Esophagus (tissue), 2 donors: ENCODE data around the gene TNMD. TPM values are rescaled to one million over a fixed set of nuclear protein-coding genes. Genes with fewer than 3 reads are reported as not detected.
"Not testable (repeated sequence)": the region's sequence is repeated elsewhere in the genome, so short reads cannot be mapped to it uniquely, and the experiment has no call there.

Experiments
- H3K27ac ChIP-seq, 2 donors: one replicate each; pipeline ENCODE4 v1.5.1; 2013; ENCODE audit warnings: low read depth in 2 of 2, mild to moderate bottlenecking in 2 of 2, inconsistent platforms in 1 of 2, low read length in 1 of 2, moderate library complexity in 1 of 2
- H3K27me3 ChIP-seq, 2 donors: one replicate each; pipeline ENCODE4 v1.6.1; 2013; ENCODE audit warnings: low read length in 2 of 2, control low read depth in 1 of 2, mild to moderate bottlenecking in 1 of 2; ENCODE audit not compliant: insufficient read depth in 2 of 2, control insufficient read depth in 1 of 2
- H3K36me3 ChIP-seq, 2 donors: one replicate each; pipeline ENCODE4 v1.6.1; 2013; ENCODE audit warnings: low read length in 1 of 2; ENCODE audit not compliant: control insufficient read depth in 2 of 2, insufficient read depth in 2 of 2
- H3K4me1 ChIP-seq, 2 donors: one replicate each; pipeline ENCODE4 v1.6.1; 2013; ENCODE audit warnings: low read length in 1 of 2; ENCODE audit not compliant: control insufficient read depth in 2 of 2, insufficient read depth in 2 of 2
- H3K4me3 ChIP-seq, 2 donors: one replicate each; pipeline ENCODE4 v1.5.1; 2013; ENCODE audit warnings: low read length in 2 of 2, mild to moderate bottlenecking in 2 of 2, low read depth in 1 of 2, moderate library complexity in 1 of 2
- H3K9me3 ChIP-seq, 2 donors: one replicate each; pipeline ENCODE4 v1.6.1; 2013; ENCODE audit warnings: mild to moderate bottlenecking in 2 of 2, low read depth in 1 of 2, low read length in 1 of 2, moderate library complexity in 1 of 2; ENCODE audit not compliant: control insufficient read depth in 2 of 2, insufficient read depth in 1 of 2
- WGBS, 2 donors: extraction: QIAGEN DNeasy Blood & Tissue Kit; methylation state at CpG; one replicate each; pipeline ENCODE4 v1.1.7; 2013; 5-methylcytosine and 5-hydroxymethylcytosine counted together
- polyA plus RNA-seq, 2 donors: library from polyadenylated mRNA; stranded (reverse); fragments of 200-250 nt; gene quantifications; one replicate each; pipeline ENCODE4 v1.2.3, GENCODE V29; 2013
- donor health status: healthy with polysubstance abuse.
- donor health status: Bipolar disorder and iron deficiency.

TNMD gene
- polyA plus RNA-seq, result under 1 TPM in 1 of 2 donors, not detected in 1; 0.33 TPM

DNA sequence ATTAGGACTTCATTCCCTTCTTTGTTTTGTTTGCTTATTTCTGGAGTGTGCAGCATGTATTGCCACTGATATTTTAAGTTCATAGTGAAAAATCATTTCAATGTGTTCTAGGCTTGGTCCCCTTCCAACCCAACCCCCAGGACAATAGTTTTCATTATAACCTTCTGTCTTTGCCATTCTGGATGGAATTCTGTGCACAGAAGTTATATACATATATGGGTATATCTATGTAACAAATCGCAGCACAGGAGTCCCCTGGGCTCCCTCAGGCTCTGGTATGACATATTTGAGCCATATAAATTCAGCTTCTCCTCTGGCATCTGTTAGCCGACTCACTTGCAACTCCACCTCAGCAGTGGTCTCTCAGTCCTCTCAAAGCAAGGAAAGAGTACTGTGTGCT is at the start of gene TNMD:
TNMD (plus strand) TSS at position 326 of the 400 bp plus-strand sequence. CDS start 83 bp downstream, outside the sequence.
- H3K4me3 ChIP-seq, result no peak within 1 kb of the TSS
- no peaks in the 10 kb centered on the region for H3K36me3 ChIP-seq
- H3K27ac ChIP-seq, result no peak within 1 kb of the TSS
- peaks cover 0 to 3% of the 10 kb centered on the region in 2 donors for H3K27me3 ChIP-seq
- WGBS, 2 donors, result 56 to 72% methylated on average over 2 of the region's 2 CpGs
- no peaks in the 10 kb centered on the region for H3K4me1 ChIP-seq
- H3K9me3 ChIP-seq, result no peaks in the 10 kb centered on the region

DNA sequence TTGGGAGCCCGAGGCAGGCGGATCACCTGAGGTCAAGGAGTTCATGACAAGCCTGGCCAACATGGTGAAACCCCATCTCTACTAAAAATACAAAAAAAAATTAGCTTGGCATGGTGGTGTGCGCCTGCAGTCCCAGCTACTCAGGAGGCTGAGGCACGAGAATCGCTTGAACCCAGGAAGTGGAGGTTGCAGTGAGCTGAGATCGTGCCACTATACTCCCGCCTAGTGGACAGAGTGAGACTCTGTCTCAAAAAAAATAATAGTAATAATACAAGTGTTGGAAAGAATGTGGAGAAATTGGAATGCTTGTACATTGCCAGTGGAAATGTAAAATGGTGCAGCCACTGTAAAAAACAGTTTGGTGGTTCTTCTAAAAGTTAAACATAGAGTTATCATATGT is 19.2 kb upstream of the TNMD start:
- H3K4me1 ChIP-seq, H3K27me3 ChIP-seq, H3K36me3 ChIP-seq, H3K27ac ChIP-seq, H3K4me3 ChIP-seq, H3K9me3 ChIP-seq: not testable (repeated sequence)
- 69 to 87% methylated on average over 7 of the region's 7 CpGs for WGBS, 2 donors

DNA sequence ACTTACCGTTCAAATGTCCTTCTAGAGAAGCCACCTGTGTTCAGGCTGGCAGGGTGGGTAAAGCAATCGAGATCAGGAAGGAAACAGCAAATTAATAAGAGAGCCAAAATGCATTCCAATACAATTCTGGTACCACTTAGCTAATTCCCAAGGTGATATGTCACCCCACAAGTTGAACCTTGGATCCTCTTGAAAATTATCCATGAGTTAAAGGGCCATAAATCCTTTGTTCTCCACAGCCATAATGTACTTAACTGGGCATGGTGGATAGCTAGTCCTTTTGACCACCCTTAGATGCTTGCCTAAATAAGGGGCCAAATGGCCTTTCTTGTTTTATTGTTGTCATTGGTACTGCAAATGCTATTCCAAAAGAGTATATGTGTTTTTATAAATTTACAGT is 2.0 kb downstream of the TNMD start:
- H3K27me3 ChIP-seq, result peaks cover 0 to 8% of the 10 kb centered on the region in 2 donors
- 50 to 61% methylated on average over 2 of the region's 2 CpGs for WGBS, 2 donors

GRCh38 chrX:100587861-100588260 is 3.1 kb downstream of the TNMD start:
- Histone ChIP-seq H3K9me3 (no peaks in the 10 kb centered on the region), H3K4me3 (no peak overlapping the region), H3K4me1 (no peaks in the 10 kb centered on the region), H3K36me3 (no peaks in the 10 kb centered on the region), H3K27me3 (peaks cover 0 to 8% of the 10 kb centered on the region in 2 donors), H3K27ac (no peak overlapping the region)
- whole genome bisulfite sequencing, 2 donors, result 33 to 46% methylated on average over 2 of the region's 2 CpGs

More for the DNA sequence above, 2.0 kb downstream of the TNMD start:
- no peaks in the 10 kb centered on the region for H3K4me1 ChIP-seq
- no peak overlapping the region for H3K27ac ChIP-seq
- H3K4me3 ChIP-seq, result no peak overlapping the region
- no peaks in the 10 kb centered on the region for H3K9me3 ChIP-seq
- H3K36me3 ChIP-seq, result no peaks in the 10 kb centered on the region

GRCh38 chrX:100591256-100592051 is 6.7 kb downstream of the TNMD start:
- H3K9me3 ChIP-seq, result no peaks in the 10 kb centered on the region
- peaks cover 0 to 9% of the 10 kb centered on the region in 2 donors for H3K27me3 ChIP-seq
- 60 to 80% methylated on average over 5 of the region's 5 CpGs for WGBS, 2 donors
- no peaks in the 10 kb centered on the region for H3K36me3 ChIP-seq
- H3K4me1 ChIP-seq, result no peaks in the 10 kb centered on the region
- H3K4me3 ChIP-seq, result no peak overlapping the region
- no peak overlapping the region for H3K27ac ChIP-seq

- peaks cover 0 to 9% of the 10 kb centered on the region in 2 donors for H3K27me3 ChIP-seq
- H3K36me3 ChIP-seq, result no peaks in the 10 kb centered on the region
- H3K27ac ChIP-seq, result no peak overlapping the region
- WGBS, 2 donors, result 14 to 30% methylated on average over 2 of the region's 2 CpGs
- H3K4me1 ChIP-seq, result no peaks in the 10 kb centered on the region
- H3K4me3 ChIP-seq, result no peak overlapping the region
- no peaks in the 10 kb centered on the region for H3K9me3 ChIP-seq
Observed at GRCh38 chrX:100593126-100593525, 8.4 kb downstream of the TNMD start.

DNA sequence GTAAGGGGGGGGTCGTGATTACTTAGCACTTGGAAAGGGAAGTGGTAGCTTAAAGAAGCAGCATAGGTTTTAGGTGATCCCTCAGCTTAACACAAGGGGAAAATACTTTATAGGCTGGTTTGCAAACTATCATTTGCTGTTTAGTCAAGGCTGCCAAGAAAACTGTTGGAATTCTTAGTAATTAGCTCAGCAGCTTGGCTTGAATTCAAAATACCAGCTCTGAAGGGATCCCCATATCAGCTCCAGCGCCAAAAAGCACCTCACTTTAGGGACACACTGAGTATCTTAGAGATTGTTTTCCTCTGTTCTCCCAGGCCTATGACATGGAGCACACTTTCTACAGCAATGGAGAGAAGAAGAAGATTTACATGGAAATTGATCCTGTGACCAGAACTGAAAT is 8.8 kb downstream of the TNMD start:
- no peak overlapping the region for H3K4me3 ChIP-seq
- H3K27me3 ChIP-seq, result peaks cover 0 to 9% of the 10 kb centered on the region in 2 donors
- H3K36me3 ChIP-seq, result no peaks in the 10 kb centered on the region
- 12 to 21% methylated on average over 2 of the region's 2 CpGs for WGBS, 2 donors
- H3K9me3 ChIP-seq, result no peaks in the 10 kb centered on the region
- H3K4me1 ChIP-seq, result no peaks in the 10 kb centered on the region
- H3K27ac ChIP-seq, result no peak overlapping the region

DNA sequence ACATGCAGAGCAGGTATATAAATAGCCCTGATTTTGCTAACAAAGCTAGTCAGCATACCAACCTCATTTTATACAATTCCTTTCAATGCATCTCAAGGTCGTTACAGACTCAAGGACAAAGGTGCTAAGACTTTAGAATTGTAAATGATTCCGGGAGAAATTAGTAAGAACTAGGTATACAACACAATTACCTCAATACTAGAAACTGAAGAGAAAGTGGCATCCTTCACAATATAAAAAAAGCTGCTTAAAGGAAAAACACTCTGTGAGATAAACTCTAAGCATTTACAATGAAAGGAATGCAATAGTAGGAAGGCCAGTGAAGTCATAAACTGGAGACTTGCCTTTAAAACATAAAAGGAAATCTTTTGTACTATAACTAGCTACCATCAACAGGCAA is 11.9 kb downstream of the TNMD start:
- H3K27me3 ChIP-seq, result peaks cover 0 to 4% of the 10 kb centered on the region in 2 donors
- H3K9me3 ChIP-seq, result no peaks in the 10 kb centered on the region
- 43 to 53% methylated on average over 2 of the region's 2 CpGs for WGBS, 2 donors
- H3K4me1 ChIP-seq, result no peaks in the 10 kb centered on the region
- H3K27ac ChIP-seq, result no peak overlapping the region
- H3K36me3 ChIP-seq, result no peaks in the 10 kb centered on the region
- no peak overlapping the region for H3K4me3 ChIP-seq

DNA sequence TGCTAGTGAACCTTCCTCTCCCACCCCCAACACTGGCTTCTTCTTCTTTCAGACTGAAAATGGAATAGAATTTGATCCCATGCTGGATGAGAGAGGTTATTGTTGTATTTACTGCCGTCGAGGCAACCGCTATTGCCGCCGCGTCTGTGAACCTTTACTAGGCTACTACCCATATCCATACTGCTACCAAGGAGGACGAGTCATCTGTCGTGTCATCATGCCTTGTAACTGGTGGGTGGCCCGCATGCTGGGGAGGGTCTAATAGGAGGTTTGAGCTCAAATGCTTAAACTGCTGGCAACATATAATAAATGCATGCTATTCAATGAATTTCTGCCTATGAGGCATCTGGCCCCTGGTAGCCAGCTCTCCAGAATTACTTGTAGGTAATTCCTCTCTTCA is 14.7 kb downstream of the TNMD start:
- 82 to 91% methylated on average over 9 of the region's 9 CpGs for whole genome bisulfite sequencing, 2 donors
- H3K36me3 ChIP-seq, result no peaks in the 10 kb centered on the region
- no peaks in the 10 kb centered on the region for H3K9me3 ChIP-seq
- no peak overlapping the region for H3K27ac ChIP-seq
- no peak overlapping the region for H3K4me3 ChIP-seq
- peaks cover 0 to 4% of the 10 kb centered on the region in 2 donors for H3K27me3 ChIP-seq
- H3K4me1 ChIP-seq, result no peaks in the 10 kb centered on the region

- H3K4me3 ChIP-seq, result no peak overlapping the region
- H3K27ac ChIP-seq, result no peak overlapping the region
- H3K36me3 ChIP-seq, result no peaks in the 10 kb centered on the region
- no peaks in the 10 kb centered on the region for H3K27me3 ChIP-seq
- no peaks in the 10 kb centered on the region for H3K4me1 ChIP-seq
- no peaks in the 10 kb centered on the region for H3K9me3 ChIP-seq
Observed at GRCh38 chrX:100600340-100600739, 15.6 kb downstream of the TNMD start.
